A673 (cell line): ENCODE measurements around the gene SLC39A13. TPM values are rescaled to one million over a fixed set of nuclear protein-coding genes. Genes with fewer than 3 reads are reported as not detected.

Source experiments
- BruUV-seq: library from RNA; stranded (reverse); fragments of 400-500 nt; replicated peaks from 2 replicates; lab custom pipeline; 2021; lab: Mats Ljungman, UMichigan
- CTCF ChIA-PET: fragments of 300-600 bp; sonication (Branson Sonifier 250); formaldehyde crosslinking; loops from one replicate; lab custom pipeline; 2022; ENCODE audit warnings: antibody characterized with exemption; lab: Charles Lee
- POLR2A ChIA-PET: fragments of 300-600 bp; sonication (Branson Sonifier 250); formaldehyde crosslinking; loops from one replicate; lab custom pipeline; 2022; ENCODE audit warnings: antibody characterized with exemption; ENCODE audit not compliant: low non-redundant PET; lab: Charles Lee
- DNase-seq: peaks from one replicate; pipeline ENCODE4 v3.0.0-alpha.2; 2015; ENCODE audit warnings: low spot score
- H3K27ac ChIP-seq: fragments of 200-600 bp; sonication (generic); 2 replicates; pipeline ENCODE4 v1.5.1; 2016; ENCODE audit warnings: mixed run types, low read depth, mild to moderate bottlenecking, mixed read lengths, antibody characterized with exemption, low read length; ENCODE audit not compliant: poor library complexity, severe bottlenecking
- H3K27me3 ChIP-seq: fragments of 200-600 bp; sonication (generic); replicated peaks from 2 replicates; pipeline ENCODE4 v1.6.1; 2017; ENCODE audit warnings: mixed run types, low read depth, mild to moderate bottlenecking, mixed read lengths, antibody characterized with exemption, low read length; ENCODE audit not compliant: insufficient read depth, poor library complexity
- H3K36me3 ChIP-seq: fragments of 200-600 bp; sonication (generic); 2 replicates; pipeline ENCODE4 v1.6.1; 2016; ENCODE audit warnings: mixed run types, mild to moderate bottlenecking, mixed read lengths, antibody characterized with exemption, low read length; ENCODE audit not compliant: insufficient read depth, poor library complexity, severe bottlenecking
- H3K4me1 ChIP-seq: fragments of 200-600 bp; sonication (generic); 2 replicates; pipeline ENCODE4 v1.6.1; 2017; ENCODE audit warnings: mixed run types, mild to moderate bottlenecking, mixed read lengths, antibody characterized with exemption, low read length; ENCODE audit not compliant: insufficient read depth, poor library complexity, severe bottlenecking
- H3K4me3 ChIP-seq: fragments of 200-600 bp; sonication (generic); 2 replicates; pipeline ENCODE4 v1.5.1; 2016; ENCODE audit warnings: low read depth, mixed run types, mild to moderate bottlenecking, mixed read lengths, low read length; ENCODE audit not compliant: poor library complexity, severe bottlenecking
- H3K9me3 ChIP-seq: fragments of 200-600 bp; sonication (generic); 2 replicates; pipeline ENCODE4 v1.6.1; 2016; ENCODE audit warnings: mixed run types, low read depth, mild to moderate bottlenecking, mixed read lengths, antibody characterized with exemption, low read length; ENCODE audit not compliant: poor library complexity, severe bottlenecking
- CTCF ChIP-seq: fragments of 300-800, 200-600 bp; sonication (generic); conservative IDR thresholded peaks from 2 replicates; pipeline ENCODE4 v1.5.1; 2017; ENCODE audit warnings: low read depth, mild to moderate bottlenecking, antibody characterized with exemption, low read length, moderate library complexity, mixed read lengths
- EZH2 ChIP-seq: fragments of 200-600 bp; sonication (generic); IDR thresholded peaks from 2 replicates; pipeline ENCODE4 v1.6.1; 2017; ENCODE audit warnings: borderline replicate concordance, low read depth, mild to moderate bottlenecking, mixed read lengths, antibody characterized with exemption, low read length; ENCODE audit not compliant: poor library complexity, severe bottlenecking
- intact Hi-C: fragments of 100-400 bp; cut with micrococcal nuclease; formaldehyde crosslinking; loops from one replicate; pipeline ENCODE4 v1.10.0; 2022; ENCODE audit not compliant: unreplicated experiment
- total RNA-seq: library from RNA; stranded (reverse); gene quantifications from 2 replicates; pipeline ENCODE4 v1.2.3, GENCODE V29; 2021

The SLC39A13 gene
- total RNA-seq, 1 experiment from 2014 or later, result 53.3 TPM

GRCh38 chr11:47359586-47359985 is 48.8 kb upstream of the SLC39A13 start:
- no TSS peak for BruUV-seq
- Histone ChIP-seq H3K9me3 (no peaks in the 10 kb centered on the region), H3K4me3 (no peak overlapping the region), H3K4me1 (peaks cover 5% of the 10 kb centered on the region), H3K36me3 (no peaks in the 10 kb centered on the region), H3K27ac (no peak overlapping the region), H3K27me3 (no peaks in the 10 kb centered on the region)
- intact Hi-C loops, result loop anchor here (10.0 kb wide), 1 partner anchor 975 kb away; the partner anchor contains the start of gene MDK
- ChIA-PET POLR2A (interaction anchor here (0.6 kb wide), 1 partner anchor 505 kb away, joined by 7 read pairs; no protein-coding TSS in a partner anchor), CTCF (interaction anchor here (0.6 kb wide), 1 partner anchor 17 kb away, joined by 4 read pairs; no protein-coding TSS in a partner anchor)
- TF ChIP-seq EZH2 (no peak), CTCF (no peak)
- no peak for DNase-seq

GRCh38 chr11:47360341-47360740 is 48.0 kb upstream of the SLC39A13 start:
- no TSS peak for BruUV-seq
- Histone ChIP-seq H3K4me3 (no peak overlapping the region), H3K36me3 (no peaks in the 10 kb centered on the region), H3K27me3 (no peaks in the 10 kb centered on the region), H3K4me1 (no peaks in the 10 kb centered on the region), H3K27ac (no peak overlapping the region), H3K9me3 (no peaks in the 10 kb centered on the region)
- ChIA-PET POLR2A (interaction anchor here (0.7 kb wide), 1 partner anchor 39 kb away, joined by 4 read pairs; no protein-coding TSS in a partner anchor), CTCF (interaction anchor here (0.5 kb wide), 1 partner anchor 11 kb away, joined by 9 read pairs; no protein-coding TSS in a partner anchor)
- intact Hi-C loops, result no loop called here
- DNase-seq, result no peak
- no peak for TF ChIP-seq CTCF
- no peak for TF ChIP-seq EZH2

- no peak for DNase-seq
- CTCF ChIA-PET, result no interaction called here
- TF ChIP-seq EZH2 (no peak), CTCF (no peak)
- Histone ChIP-seq H3K36me3 (no peaks in the 10 kb centered on the region), H3K27me3 (no peaks in the 10 kb centered on the region), H3K4me1 (no peaks in the 10 kb centered on the region), H3K27ac (no peak overlapping the region), H3K4me3 (no peak overlapping the region), H3K9me3 (no peaks in the 10 kb centered on the region)
- POLR2A ChIA-PET, result no interaction called here
- intact Hi-C loops, result no loop called here
- no TSS peak for BruUV-seq
Measured at GRCh38 chr11:47361419-47361818, 47.0 kb upstream of the SLC39A13 start.
